ENCODE measurements around the gene HDAC4.

Gene HDAC4

GRCh38 chr2:239263231-239263630 is 137.6 kb downstream of the HDAC4 start:
- no peak for DNase-seq

GRCh38 chr2:239262484-239263230 is 138.2 kb downstream of the HDAC4 start:
- DNase-seq: no peak

- peak; percentile 49 for DNase-seq
Measured at GRCh38 chr2:239261796-239262483, 138.9 kb downstream of the HDAC4 start.

GRCh38 chr2:239261356-239261755 is 139.5 kb downstream of the HDAC4 start:
- no peak for DNase-seq

GRCh38 chr2:239260546-239261327 is 140.1 kb downstream of the HDAC4 start:
- no peak for DNase-seq

- peak; percentile 41 for DNase-seq
Measured at GRCh38 chr2:239259603-239260298, 141.1 kb downstream of the HDAC4 start.

- DNase-seq: no peak
Measured at GRCh38 chr2:239259173-239259572, 141.6 kb downstream of the HDAC4 start.

GRCh38 chr2:239258248-239258647 is 142.6 kb downstream of the HDAC4 start:
- no peak for DNase-seq

- DNase-seq: peak; percentile 94
Measured at GRCh38 chr2:239257511-239257937, 143.3 kb downstream of the HDAC4 start.

GRCh38 chr2:239256350-239256743 is 144.5 kb downstream of the HDAC4 start:
- no peak for DNase-seq

- no peak for DNase-seq
Measured at GRCh38 chr2:239255628-239256349, 145.0 kb downstream of the HDAC4 start.

- DNase-seq: no peak
Measured at GRCh38 chr2:239255218-239255617, 145.6 kb downstream of the HDAC4 start.

- DNase-seq: no peak
Measured at GRCh38 chr2:239253701-239254436, 147.0 kb downstream of the HDAC4 start.

- DNase-seq: no peak
Measured at GRCh38 chr2:239253264-239253663, 147.6 kb downstream of the HDAC4 start.

- peak; percentile 61 for DNase-seq
Measured at GRCh38 chr2:239252801-239253200, 148.0 kb downstream of the HDAC4 start.

GRCh38 chr2:239252393-239252792 is 148.4 kb downstream of the HDAC4 start:
- DNase-seq: no peak

GRCh38 chr2:239251971-239252370 is 148.8 kb downstream of the HDAC4 start:
- DNase-seq: peak; percentile 41

GRCh38 chr2:239250216-239251081 is 150.4 kb downstream of the HDAC4 start:
- no peak for DNase-seq

- peak; percentile 84 for DNase-seq
Measured at GRCh38 chr2:239249776-239250175, 151.0 kb downstream of the HDAC4 start.

- DNase-seq: no peak
Measured at GRCh38 chr2:239249048-239249447, 151.8 kb downstream of the HDAC4 start.
